SJSA1 (cell line): Measurements from ENCODE around the gene SOCS2. TPM values are rescaled to one million over a fixed set of nuclear protein-coding genes. Genes with fewer than 3 reads are reported as not detected.

Experiments used
- DNase-seq, 2 experiments: peaks; one replicate each; pipeline ENCODE4 v3.0.0-alpha.2; 2015 to 2020; ENCODE audit warnings: low spot score in 2 of 2, low read depth in 1 of 2
- H3K27ac ChIP-seq: fragments of 250-450 bp; sonication (Bioruptor Pico); 2 replicates; pipeline ENCODE4 v1.5.1; 2020; ENCODE audit warnings: mild to moderate bottlenecking, moderate library complexity
- H3K27me3 ChIP-seq: fragments of 250-450 bp; sonication (Bioruptor Pico); replicated peaks from 2 replicates; pipeline ENCODE4 v1.5.1; 2020; ENCODE audit warnings: mild to moderate bottlenecking, moderate library complexity
- H3K36me3 ChIP-seq: fragments of 250-450 bp; sonication (Bioruptor Pico); 2 replicates; pipeline ENCODE4 v1.5.1; 2020; ENCODE audit warnings: mild to moderate bottlenecking
- H3K4me1 ChIP-seq: fragments of 250-450 bp; sonication (Bioruptor Pico); replicated peaks from 2 replicates; pipeline ENCODE4 v1.6.1; 2021; ENCODE audit warnings: mild to moderate bottlenecking
- H3K4me3 ChIP-seq: fragments of 250-450 bp; sonication (Bioruptor Pico); 2 replicates; pipeline ENCODE4 v1.5.1; 2020; ENCODE audit warnings: mild to moderate bottlenecking
- H3K9me3 ChIP-seq: fragments of 250-450 bp; sonication (Bioruptor Pico); replicated peaks from 2 replicates; pipeline ENCODE4 v1.5.1; 2020; ENCODE audit warnings: mild to moderate bottlenecking
- total RNA-seq: library from RNA; depleted of rRNA; stranded (reverse); fragments of >200 nt; shearing (Covaris generic); gene quantifications from 2 replicates; pipeline ENCODE4 v1.2.3, GENCODE V29; 2014; rRNA removed

The SOCS2 gene, protein sequence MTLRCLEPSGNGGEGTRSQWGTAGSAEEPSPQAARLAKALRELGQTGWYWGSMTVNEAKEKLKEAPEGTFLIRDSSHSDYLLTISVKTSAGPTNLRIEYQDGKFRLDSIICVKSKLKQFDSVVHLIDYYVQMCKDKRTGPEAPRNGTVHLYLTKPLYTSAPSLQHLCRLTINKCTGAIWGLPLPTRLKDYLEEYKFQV
- total RNA-seq: 19.2 and 34.7 TPM in 2 replicates

DNA sequence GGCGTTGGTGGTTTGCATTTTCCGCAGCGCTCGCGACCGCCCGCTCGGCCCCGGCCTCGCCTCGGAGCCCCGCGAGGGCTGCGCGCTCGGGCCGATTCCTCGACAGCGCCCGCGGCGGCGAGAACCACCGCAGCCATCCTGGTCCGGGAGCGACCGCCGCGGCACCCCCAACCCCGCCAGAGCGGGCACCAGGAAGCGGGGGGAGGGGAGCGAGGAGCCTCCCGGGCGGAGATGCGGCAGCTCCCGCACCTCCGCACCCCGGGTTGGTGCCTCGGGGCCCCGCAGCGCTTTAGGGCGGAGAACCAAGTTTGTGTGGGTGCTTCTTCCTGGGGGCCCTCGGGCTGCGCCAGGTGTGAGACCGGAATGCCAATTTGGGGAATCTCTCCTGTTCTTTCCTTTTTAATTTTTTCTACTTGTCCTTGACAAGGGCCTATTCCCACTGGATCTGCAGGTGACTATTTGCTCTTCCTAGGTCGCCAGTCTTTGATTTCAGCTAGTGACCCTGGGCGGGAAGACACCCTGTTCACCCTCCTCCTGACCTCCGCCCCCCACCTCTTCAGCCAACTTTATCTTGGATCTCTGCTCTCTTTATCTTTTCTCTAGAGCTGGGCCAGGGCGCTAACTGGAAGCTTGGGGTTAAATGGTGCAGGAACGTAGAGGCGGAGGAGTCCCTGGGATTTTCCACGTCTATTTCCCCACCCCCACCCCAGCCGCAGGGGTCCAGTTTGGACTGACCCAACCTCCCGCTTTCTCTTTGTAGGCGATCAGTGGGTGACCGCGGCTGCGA is at the start of gene SOCS2:
Gene SOCS2, plus strand, starts transcription at position 751 of the 787 bp plus-strand sequence. CDS start 223 bp downstream, outside the sequence.
- Histone ChIP-seq H3K4me3 (peak within 1 kb of the TSS; percentile 73), H3K4me1 (peaks cover 19% of the 10 kb centered on the region), H3K36me3 (peaks cover 21% of the 10 kb centered on the region), H3K27ac (peak within 1 kb of the TSS; percentile 54; the same call in 1 of the 2 replicates), H3K27me3 (no peaks in the 10 kb centered on the region), H3K9me3 (no peaks in the 10 kb centered on the region)
- peak; percentile 46 to 55 for DNase-seq

DNA sequence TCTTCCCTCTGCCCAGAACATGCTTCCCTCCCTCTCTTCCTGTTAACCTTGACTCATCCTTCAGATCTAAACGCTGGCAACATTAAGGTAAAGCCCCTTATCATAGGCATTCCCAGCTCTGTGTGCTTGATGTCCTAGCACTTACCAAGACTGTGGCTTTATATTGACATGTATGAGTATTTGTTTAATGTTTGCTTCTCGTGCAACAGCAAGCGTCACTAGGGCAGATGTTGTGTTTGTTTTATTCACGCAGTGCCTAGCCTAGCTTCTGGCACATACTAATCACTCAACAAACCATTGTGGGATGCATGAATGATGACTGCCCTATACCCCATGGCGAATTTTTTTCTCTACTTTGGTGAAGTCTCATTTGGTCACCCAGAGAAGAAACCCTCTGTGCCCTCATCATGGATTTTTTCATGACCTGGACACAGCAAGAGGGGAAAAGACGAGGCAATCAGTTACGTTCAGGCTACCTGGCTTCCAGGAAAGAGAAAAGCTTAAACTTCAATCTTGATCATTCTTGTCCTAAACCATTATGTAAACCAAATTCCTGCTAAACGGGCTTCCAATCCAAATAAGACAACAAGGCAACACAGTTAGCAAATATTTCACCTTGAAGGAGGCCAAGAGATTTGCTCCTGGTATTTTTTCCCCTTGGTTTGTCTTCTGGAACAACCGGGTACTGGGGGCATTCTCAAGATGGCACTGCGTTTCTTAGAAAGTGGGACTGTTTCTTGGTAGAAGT is 47.9 kb upstream of the SOCS2 start:
- no peaks in the 10 kb centered on the region for H3K36me3 ChIP-seq
- H3K9me3 ChIP-seq: no peaks in the 10 kb centered on the region

DNA sequence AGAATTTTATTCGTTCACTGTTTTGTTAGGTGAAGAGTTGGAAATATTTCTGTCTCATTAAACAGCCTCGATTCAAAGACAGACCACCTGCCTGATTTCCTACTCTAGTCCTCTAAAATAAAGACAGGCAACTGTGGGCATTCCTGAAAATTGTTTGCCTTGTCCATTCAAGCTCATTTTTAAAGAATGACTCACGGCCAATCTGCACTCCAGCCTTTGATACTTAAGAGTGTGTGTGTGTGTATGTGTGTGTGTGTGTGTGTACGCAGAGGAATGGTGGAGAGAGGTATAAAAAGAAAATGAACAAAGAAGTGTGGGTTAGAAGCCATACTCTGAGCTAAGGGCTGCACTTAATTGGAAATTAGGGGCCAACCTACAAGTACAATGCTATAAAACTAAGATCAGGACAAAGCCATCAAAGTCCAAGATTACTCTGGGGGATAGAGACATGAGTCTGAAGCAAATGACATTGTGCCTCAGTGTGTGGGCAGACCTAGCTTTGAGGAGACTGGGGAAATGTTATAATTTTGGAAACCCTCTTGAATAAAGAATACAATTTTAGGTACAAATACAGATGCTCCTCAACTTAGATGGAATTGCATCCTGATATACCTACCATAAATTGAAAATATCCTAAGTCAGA is 45.6 kb upstream of the SOCS2 start:
- no peak overlapping the region for H3K4me3 ChIP-seq
- peaks cover 14% of the 10 kb centered on the region for H3K4me1 ChIP-seq
- H3K36me3 ChIP-seq: no peaks in the 10 kb centered on the region
- peak; percentile 69 to 88 for DNase-seq
- no peaks in the 10 kb centered on the region for H3K9me3 ChIP-seq
- no peaks in the 10 kb centered on the region for H3K27me3 ChIP-seq
- no peak overlapping the region for H3K27ac ChIP-seq

More for the DNA sequence above, 47.9 kb upstream of the SOCS2 start:
- H3K27ac ChIP-seq: no peak overlapping the region
- peaks cover 19% of the 10 kb centered on the region for H3K4me1 ChIP-seq
- DNase-seq: no peak
- H3K4me3 ChIP-seq: no peak overlapping the region
- H3K27me3 ChIP-seq: no peaks in the 10 kb centered on the region

DNA sequence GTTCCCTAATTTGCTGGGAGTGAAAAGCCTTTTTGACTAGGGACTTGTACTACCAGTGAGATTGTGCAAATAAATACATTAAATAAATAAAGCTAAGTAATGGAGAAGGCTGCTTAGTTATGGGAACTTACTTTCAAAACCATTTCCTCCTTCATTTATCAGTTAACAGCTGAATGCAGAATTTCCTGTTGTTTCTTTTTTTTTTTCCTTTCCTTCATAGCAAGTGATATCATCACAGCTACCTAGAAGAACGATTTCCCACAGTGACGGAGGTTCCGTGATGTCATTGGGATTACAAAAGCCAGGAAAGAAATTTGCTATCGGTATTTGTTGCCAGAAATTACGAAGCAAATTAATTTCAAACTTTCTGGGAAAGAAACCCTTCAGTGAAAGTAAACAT is 42.1 kb upstream of the SOCS2 start:
- H3K27me3 ChIP-seq: no peaks in the 10 kb centered on the region
- no peak for DNase-seq

DNA sequence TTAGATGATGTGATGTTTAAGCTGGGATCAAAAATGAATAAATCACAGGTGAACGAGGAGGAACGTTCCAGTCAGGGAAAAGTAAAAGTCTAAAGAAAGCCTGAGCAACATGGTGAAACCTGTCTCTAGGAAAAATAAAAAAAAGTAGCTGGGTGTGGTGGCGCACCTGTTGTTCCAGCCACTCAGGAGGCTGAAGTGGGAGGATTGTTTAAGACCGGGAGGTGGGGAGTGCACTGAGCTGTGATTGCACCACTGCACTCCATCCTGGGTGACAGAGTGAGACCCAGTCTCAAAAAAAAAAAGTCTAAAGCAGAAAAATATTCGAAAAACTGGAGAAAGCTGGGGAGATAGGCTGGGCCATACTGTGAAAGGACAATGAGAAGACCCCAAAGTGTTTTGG is 39.2 kb upstream of the SOCS2 start:
- Histone ChIP-seq H3K27ac (no peak overlapping the region), H3K4me3 (no peak overlapping the region), H3K36me3 (no peaks in the 10 kb centered on the region), H3K4me1 (no peaks in the 10 kb centered on the region), H3K27me3 (no peaks in the 10 kb centered on the region), H3K9me3 (no peaks in the 10 kb centered on the region)
- DNase-seq: no peak

More for the DNA sequence above, 42.1 kb upstream of the SOCS2 start:
- H3K9me3 ChIP-seq: no peaks in the 10 kb centered on the region
- no peaks in the 10 kb centered on the region for H3K36me3 ChIP-seq
- H3K4me3 ChIP-seq: no peak overlapping the region
- peaks cover 14% of the 10 kb centered on the region for H3K4me1 ChIP-seq
- no peak overlapping the region for H3K27ac ChIP-seq

DNA sequence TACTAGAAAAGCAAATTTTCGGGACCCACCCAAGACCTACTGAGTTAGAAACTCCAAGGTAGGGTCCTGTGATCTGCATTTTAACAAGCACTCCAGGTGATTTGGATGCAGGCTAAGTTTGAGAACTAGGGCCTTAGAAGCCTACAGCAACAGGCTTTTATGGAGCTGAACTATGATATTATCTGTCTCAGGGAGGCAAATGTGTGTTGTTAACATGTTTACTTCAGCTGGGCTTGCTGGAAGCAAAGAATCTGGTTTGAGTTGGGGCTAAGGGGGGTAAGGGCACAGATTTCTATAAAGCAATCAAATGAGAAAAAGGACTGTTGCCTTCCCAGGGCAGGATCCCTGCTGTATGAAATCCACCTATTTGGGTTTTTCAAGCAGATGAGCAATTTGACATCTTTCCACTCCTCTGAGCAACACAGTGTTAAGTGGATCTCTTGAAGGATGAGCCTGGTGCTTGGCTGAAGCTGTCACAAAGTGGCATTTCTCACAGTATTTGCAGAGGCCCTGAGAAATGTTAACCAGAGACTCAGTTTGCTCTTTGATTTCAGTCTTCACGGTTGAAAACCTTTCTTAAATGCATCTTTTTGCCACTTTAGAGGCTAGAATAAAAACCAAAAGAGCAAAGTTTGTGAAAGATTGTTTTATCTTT is 36.2 kb upstream of the SOCS2 start:
- Histone ChIP-seq H3K4me1 (peaks cover 2% of the 10 kb centered on the region; the same call in 1 of the 2 replicates), H3K36me3 (no peaks in the 10 kb centered on the region), H3K27ac (no peak overlapping the region), H3K27me3 (no peaks in the 10 kb centered on the region), H3K9me3 (no peaks in the 10 kb centered on the region), H3K4me3 (no peak overlapping the region)
- no peak for DNase-seq

DNA sequence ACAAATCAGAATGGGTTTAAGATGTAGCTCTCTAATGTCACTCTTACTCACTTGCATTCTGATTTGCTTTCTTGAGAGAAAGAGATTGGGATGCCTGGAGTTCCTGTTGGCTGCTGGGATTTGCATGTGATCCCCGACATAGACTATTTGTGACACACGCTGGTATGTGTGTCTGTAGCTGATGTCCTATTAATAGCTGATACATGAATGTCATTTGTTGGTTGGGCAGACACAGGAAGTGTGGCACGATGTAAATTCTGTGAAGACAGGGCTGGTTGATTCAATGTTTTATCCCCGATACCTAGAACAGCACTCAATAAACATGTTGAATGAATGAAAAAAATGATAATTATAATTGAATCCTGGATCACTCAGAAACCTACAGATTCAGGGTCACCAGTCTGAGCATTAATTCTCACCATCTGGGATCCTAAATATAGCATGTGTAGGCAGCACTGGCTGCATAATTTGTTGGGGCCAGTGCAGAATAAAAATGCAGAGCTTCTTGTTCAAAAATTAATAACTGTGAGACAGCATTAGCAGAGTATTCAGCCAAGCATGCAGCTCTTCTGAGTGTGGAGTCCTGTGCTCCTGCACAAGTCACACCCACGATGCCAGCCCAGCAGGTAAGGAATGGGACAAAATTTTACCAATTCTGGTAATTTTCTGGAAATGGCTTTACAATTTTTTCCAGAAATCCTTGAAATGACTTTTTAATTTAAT is 35.5 kb upstream of the SOCS2 start:
- DNase-seq: no peak

DNA sequence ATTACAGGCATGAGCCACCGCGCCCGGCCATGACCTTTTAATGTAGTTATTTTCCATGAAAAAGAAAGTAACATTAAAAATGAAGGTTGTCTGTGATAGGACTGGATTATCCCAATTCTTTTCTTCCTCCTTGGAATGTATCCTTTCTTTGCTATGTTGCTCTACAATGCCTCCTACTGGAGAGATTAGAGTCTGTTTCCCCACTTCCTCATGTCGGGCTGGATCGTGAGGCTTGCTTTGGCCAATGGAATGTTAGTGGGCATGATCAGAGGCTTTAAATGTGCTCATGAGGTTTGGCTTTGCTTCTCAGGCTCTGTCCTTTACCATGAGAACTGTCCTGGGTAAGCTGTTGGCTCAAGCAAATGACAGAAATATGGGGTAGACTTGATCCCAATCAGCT is 34.7 kb upstream of the SOCS2 start:
- H3K36me3 ChIP-seq: no peaks in the 10 kb centered on the region
- peaks cover 13% of the 10 kb centered on the region; the same call in 1 of the 2 replicates for H3K4me1 ChIP-seq
- no peak overlapping the region for H3K27ac ChIP-seq
- no peaks in the 10 kb centered on the region for H3K9me3 ChIP-seq
- H3K4me3 ChIP-seq: no peak overlapping the region
- DNase-seq: no peak
- H3K27me3 ChIP-seq: no peaks in the 10 kb centered on the region

More for the DNA sequence above, 35.5 kb upstream of the SOCS2 start:
- peaks cover 9% of the 10 kb centered on the region; the same call in 1 of the 2 replicates for H3K4me1 ChIP-seq
- H3K36me3 ChIP-seq: no peaks in the 10 kb centered on the region
- H3K9me3 ChIP-seq: no peaks in the 10 kb centered on the region
- H3K4me3 ChIP-seq: no peak overlapping the region
- H3K27me3 ChIP-seq: no peaks in the 10 kb centered on the region
- H3K27ac ChIP-seq: no peak overlapping the region

DNA sequence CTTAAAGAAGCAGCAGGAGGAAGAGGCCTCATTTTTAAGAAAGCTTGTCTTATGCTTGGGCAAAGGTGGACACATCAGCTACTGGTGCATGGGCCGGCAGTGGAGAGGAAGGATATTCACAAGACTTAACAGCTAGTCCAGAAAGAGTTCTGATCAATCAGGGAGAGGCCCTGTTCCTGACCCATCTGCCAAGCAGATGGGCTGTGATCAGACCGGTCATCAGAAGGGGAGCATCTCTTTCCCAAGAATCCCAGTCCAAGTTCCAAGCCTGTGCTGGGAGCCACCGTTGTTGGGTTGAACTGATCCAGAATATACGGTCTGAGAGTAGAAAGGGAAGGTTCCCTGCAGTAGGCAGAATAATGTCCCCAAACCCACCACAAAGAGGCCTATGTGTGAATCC is 32.7 kb upstream of the SOCS2 start:
- Histone ChIP-seq H3K4me3 (no peak overlapping the region), H3K36me3 (no peaks in the 10 kb centered on the region), H3K27me3 (no peaks in the 10 kb centered on the region), H3K9me3 (no peaks in the 10 kb centered on the region), H3K27ac (no peak overlapping the region), H3K4me1 (peaks cover 13% of the 10 kb centered on the region; the same call in 1 of the 2 replicates)
- no peak for DNase-seq

DNA sequence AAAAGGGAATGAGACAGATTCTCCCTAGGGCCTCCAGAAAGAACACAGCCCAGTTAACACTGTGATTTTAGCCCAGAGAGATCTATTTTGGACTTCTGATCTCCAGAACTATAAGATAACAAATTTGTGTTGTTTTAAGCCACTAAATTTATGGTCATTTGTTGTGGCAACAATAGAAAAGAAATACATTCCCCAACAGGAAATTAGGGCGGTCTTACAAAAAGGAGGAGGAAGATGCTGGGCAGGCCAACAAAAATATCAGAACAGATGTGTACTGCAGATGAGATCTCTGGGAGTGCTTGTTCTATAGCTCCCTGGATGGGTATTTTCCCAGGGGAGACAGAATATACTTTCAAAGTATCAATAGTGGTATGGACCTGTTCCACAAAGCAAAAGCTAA is 32.0 kb upstream of the SOCS2 start:
- no peak for DNase-seq
- H3K4me3 ChIP-seq: no peak overlapping the region
- H3K27me3 ChIP-seq: no peaks in the 10 kb centered on the region
- no peaks in the 10 kb centered on the region for H3K9me3 ChIP-seq
- peaks cover 13% of the 10 kb centered on the region; the same call in 1 of the 2 replicates for H3K4me1 ChIP-seq
- no peaks in the 10 kb centered on the region for H3K36me3 ChIP-seq
- H3K27ac ChIP-seq: no peak overlapping the region

DNA sequence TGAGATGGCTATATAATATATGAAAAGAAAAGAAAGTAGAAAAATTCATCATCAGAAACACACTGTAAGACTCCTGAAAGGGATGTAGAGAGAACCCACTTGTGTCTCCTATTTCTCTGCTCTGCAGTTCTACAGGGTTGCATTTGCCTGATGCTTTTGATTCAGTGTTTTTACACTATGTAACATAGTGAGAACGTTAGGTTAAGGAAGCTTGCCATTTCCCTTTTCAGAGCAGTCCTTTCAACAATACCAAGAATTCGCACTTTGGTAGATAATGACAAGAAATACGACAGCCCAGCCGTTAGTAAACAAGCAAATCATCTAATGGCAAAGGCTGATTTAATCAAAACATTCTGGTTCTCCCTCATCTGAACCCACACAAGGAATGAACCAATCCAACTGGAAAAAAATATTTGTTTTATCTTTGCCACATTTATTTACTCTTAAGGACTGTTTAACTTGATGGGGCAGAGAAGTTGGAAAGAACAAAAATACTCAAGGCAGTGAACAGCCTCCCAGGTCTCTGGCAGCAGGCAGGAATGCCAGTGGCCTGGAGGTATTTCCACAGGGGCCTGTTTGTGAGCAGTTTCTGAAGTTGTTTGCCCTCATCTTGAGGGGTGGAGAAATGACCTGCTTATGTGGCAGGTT is 30.8 kb upstream of the SOCS2 start:
- H3K9me3 ChIP-seq: no peaks in the 10 kb centered on the region
- H3K27ac ChIP-seq: no peak overlapping the region
- H3K4me3 ChIP-seq: no peak overlapping the region
- no peaks in the 10 kb centered on the region for H3K27me3 ChIP-seq
- DNase-seq: peak in 1 of 2 experiments; percentile 57
- H3K4me1 ChIP-seq: peaks cover 13% of the 10 kb centered on the region; the same call in 1 of the 2 replicates
- H3K36me3 ChIP-seq: no peaks in the 10 kb centered on the region

DNA sequence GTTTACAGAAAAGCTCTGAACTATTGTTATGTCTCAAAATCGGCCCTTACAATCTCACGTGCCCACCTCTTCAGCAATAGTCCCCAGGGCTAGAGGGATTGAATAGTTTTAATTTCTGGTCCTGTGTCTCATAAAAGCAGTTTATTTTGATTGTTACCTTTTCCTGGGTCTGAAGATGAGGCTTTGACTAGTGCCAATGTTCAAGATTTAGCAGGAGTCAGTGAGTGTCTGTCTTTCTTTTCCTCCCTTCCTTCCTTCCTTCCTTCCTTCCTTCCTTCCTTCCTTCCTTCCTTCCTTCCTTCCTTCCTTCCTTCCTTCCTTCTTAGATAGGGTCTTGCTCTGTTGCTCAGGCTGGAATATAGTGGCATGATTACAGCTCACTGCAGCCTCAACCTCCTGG is 24.7 kb upstream of the SOCS2 start:
- Histone ChIP-seq H3K27me3 (no peaks in the 10 kb centered on the region), H3K36me3 (no peaks in the 10 kb centered on the region), H3K27ac (no peak overlapping the region), H3K4me1 (no peaks in the 10 kb centered on the region), H3K9me3 (no peaks in the 10 kb centered on the region), H3K4me3 (no peak overlapping the region)
- no peak for DNase-seq
